CD4-positive, alpha-beta T cell treated with Interferon gamma for 1 hour (primary cell): ENCODE data around the gene OCIAD1.

ENCODE experiments used
- DNase-seq: peaks from one replicate; pipeline ENCODE4 v3.0.0-alpha.2; 2020

Gene OCIAD1

DNA sequence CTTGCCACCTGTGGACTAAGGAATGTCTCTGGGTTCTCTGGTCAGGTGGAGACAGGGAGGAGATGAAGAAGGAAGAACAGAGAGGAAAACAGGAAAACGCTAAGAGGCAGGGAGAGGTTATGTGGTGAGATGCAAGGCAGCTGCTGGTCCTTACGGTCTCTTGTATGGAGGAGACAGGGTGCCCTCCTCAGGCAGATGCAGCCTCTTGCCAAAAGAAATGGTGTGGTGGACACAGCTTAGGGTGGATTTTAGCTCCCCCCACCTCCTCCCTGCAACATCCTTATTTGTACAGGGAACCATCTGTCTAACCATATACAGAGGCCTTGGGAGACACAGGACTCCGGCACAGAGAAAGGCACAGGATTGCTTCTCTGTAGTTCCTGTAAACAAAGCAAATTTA lies 66.0 kb downstream of the OCIAD1 start:
- no peak for DNase-seq

- DNase-seq, result no peak
Measured at GRCh38 chr4:48898733-48899431, 68.0 kb downstream of the OCIAD1 start.

GRCh38 chr4:48899432-48899749 lies 68.5 kb downstream of the OCIAD1 start:
- no peak for DNase-seq

DNA sequence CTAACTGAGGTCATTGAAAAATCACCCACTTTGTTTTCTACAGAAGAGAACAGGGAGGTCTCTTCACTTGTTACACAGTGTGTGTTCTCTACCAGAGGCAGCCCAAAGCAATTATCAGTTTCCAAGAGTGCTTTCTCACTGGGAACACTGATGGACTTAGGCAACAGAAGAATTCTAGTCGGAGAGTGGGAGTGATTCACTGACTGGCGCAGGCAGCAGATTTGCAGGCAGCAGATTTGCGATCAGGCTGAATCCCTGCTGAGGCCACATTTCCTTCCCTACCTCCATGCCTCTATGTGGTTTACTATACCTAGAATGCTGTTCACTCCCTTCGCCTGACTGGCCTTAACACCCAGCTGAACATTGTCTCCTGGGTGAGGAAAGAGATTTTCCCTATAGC lies 69.1 kb downstream of the OCIAD1 start:
- no peak for DNase-seq

GRCh38 chr4:48901196-48901595 lies 70.3 kb downstream of the OCIAD1 start:
- no peak for DNase-seq

DNA sequence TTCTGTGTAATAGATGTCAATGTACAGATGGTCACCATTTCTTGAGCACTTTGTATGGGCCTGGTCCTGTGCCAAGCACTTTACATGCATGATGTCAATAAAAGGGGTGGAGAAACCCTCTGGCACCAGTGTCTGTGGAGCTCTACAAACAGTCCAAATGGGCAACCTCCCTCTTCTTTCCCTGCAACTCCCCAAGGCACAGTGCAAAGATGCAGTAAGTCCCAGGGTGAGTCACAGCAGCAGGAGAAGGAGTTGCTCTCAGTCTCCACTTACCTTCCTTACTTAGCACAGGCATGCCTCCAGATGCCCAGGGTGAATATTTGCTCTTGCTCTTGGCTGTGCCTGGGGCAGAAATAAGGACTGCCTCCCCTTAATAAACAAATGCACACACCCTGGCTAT lies 71.4 kb downstream of the OCIAD1 start:
- no peak for DNase-seq

GRCh38 chr4:48904101-48904500 lies 73.2 kb downstream of the OCIAD1 start:
- no peak for DNase-seq

- no peak for DNase-seq
Measured at GRCh38 chr4:48904541-48905142, 73.8 kb downstream of the OCIAD1 start.

DNA sequence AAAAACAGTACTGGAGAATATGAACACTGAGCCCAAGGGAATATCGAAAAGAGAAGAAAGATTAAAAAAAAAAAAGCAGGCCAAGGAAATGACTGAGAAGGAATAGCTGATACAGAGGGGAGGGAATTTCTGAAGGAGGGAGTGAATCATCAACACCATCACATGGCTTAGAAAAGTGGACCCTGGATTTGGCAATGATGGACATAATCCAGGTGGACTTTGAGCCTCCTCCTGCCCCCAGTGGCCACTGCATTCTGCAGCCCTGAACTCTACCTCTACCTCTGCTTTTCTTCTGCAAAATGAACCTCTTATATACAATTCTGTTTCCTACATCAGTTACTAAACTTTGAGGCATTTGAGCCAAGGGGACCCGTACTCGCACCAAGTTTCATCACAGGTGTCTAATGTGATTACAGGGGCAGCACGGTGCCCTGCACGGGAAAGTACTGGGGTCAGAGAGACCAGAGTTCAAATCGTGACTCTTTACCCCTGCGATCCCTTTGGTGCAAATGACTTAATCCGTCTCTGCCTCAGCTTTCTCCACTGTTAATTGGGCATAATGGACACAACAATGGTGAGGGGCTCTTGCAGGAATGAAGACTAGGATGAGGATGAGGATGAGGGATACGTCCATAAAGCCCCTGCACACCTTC lies 74.6 kb downstream of the OCIAD1 start:
- DNase-seq, result no peak

GRCh38 chr4:48906206-48907173 lies 75.6 kb downstream of the OCIAD1 start, which contains the start of gene OCIAD2:
Gene OCIAD2 (minus strand): TSS chr4:48906774. CDS start chr4:48904549, 2,225 bp downstream.
- DNase-seq, result peak; percentile 85

- no peak for DNase-seq
Measured at GRCh38 chr4:48907706-48908477, 77.0 kb downstream of the OCIAD1 start.

GRCh38 chr4:48908687-48909086 lies 77.8 kb downstream of the OCIAD1 start:
- DNase-seq, result no peak

DNA sequence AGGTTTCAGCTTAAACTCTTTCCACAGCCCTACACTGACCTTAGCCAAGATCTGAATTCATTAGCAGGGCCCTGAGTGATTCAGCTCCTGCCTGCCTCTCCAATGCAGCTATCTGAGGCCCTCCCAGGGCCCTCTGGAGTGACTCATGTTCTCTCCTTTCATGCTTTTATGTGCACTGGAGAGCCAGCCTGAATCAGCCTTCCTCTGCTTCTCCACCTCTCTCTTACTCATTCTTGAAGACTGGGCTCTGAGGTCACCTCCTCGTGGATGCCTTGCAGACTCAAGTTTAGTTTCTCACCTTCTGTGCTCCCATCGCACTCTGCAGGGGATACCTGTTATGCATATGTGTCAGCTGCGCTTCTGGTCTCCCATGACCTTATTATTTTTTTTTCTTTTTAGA lies 78.8 kb downstream of the OCIAD1 start:
- no peak for DNase-seq

- DNase-seq, result no peak
Measured at GRCh38 chr4:48910511-48910910, 79.6 kb downstream of the OCIAD1 start.
